ENCODE measurements around the gene IGF1R. TPM values are rescaled to one million over a fixed set of nuclear protein-coding genes. Genes with fewer than 3 reads are reported as not detected.

Gene IGF1R
- total and polyA plus RNA-seq, 2 donors, result 11.5 to 33.3 TPM

- H3K4me1 ChIP-seq (ENCODE audit: insufficient read depth), result no peaks in the 10 kb centered on the region
- WGBS, result 68% methylated on average over 4 of the region's 4 CpGs
- no peaks in the 10 kb centered on the region for H3K36me3 ChIP-seq (ENCODE audit: insufficient read depth)
- H3K4me3 ChIP-seq (ENCODE audit: low read depth, low read length), result no peak overlapping the region
- H3K27ac ChIP-seq (ENCODE audit: low read depth), result no peak overlapping the region
- DNase-seq (ENCODE audit: extremely low spot score), result no peak
Observed at GRCh38 chr15:98735895-98736617, 87.7 kb downstream of the IGF1R start.

DNA sequence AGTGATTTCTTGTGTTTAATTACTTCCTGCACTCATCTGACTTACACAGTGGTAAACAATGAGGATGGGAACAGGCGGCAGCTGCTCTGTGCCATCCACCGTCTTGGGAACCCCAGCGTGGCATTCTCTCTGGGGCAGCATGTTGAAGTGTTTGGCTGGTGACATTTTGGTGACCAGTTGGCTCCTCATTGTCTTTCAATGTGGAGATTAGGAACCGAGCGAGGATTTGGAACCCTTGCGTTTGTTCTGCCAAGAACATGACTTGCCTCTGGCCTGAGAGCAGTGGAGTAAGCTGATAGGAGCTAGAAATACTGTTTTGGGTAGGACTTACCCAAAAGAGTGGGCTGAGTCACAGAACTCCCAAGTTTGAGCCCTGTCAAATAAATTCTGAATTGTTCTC, 88.8 kb downstream of the IGF1R start:
- Histone ChIP-seq H3K4me1 (ENCODE audit: insufficient read depth) (no peaks in the 10 kb centered on the region), H3K4me3 (ENCODE audit: low read depth, low read length) (no peak overlapping the region), H3K27ac (ENCODE audit: low read depth) (no peak overlapping the region), H3K36me3 (ENCODE audit: insufficient read depth) (no peaks in the 10 kb centered on the region)
- no peak for DNase-seq (ENCODE audit: extremely low spot score)
- WGBS, result 93% methylated on average over 6 of the region's 6 CpGs

DNA sequence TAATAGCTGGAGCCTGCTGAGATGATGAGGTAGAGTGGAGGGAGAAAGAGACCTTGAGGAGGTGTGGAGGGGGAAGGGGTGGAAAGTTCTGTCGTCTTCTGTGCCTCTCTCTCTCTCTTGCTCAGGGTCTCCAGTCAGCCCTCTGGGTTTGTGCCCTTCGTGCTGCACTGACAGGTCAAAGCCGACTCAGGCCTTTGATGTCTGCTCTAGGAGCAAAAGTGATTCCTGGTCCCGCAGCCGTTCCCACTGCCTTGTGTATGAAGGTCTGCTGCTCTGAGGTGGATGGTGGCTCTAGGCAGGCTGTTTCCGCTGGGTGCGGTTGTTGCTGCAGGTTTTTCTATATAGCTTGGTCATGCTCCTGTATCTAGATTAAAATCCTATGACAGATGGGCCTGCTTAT, 89.4 kb downstream of the IGF1R start:
- H3K4me1 ChIP-seq (ENCODE audit: insufficient read depth), result no peaks in the 10 kb centered on the region
- WGBS, result 97% methylated on average over 7 of the region's 7 CpGs
- no peak for DNase-seq (ENCODE audit: extremely low spot score)

DNA sequence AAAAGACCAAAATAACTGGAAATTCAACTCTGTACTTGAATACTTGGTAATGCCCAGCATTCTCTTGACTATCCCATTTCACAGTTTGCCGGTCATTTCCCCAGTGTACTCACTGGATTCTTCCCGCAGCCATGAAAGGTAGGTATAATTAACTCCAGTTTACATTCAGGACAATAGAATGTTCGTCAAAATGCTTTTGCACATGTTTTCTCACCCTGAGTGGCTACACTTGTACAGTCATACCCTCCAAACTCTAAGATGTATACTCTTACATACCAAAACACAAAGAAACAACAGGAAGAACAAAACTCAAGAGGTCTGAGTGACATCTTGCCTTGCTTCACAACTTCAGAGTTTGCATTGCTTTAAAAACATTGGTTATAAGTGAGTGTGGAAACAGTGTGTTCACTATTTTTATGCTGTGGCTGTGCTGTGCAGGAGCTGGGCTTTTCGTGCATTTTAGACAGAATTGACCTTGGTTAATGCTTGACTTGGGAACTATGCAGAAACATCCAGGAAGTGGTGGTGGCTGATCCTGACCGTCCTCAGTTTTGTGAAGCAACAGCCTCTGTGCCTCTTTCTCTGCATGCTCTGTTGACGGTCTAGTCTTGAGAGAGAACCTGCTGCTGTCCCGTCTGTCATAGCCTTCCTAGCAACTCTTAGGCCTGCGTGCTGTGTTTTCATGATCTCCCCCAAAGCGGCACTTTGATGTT, 90.5 kb downstream of the IGF1R start:
- Histone ChIP-seq H3K4me3 (ENCODE audit: low read depth, low read length) (no peak overlapping the region), H3K27ac (ENCODE audit: low read depth) (no peak overlapping the region), H3K4me1 (ENCODE audit: insufficient read depth) (no peaks in the 10 kb centered on the region), H3K36me3 (ENCODE audit: insufficient read depth) (no peaks in the 10 kb centered on the region)
- WGBS, result 93% methylated on average over 9 of the region's 9 CpGs
- no peak for DNase-seq (ENCODE audit: extremely low spot score)

More for the DNA sequence above, 89.4 kb downstream of the IGF1R start:
- H3K36me3 ChIP-seq (ENCODE audit: insufficient read depth), result no peaks in the 10 kb centered on the region
- no peak overlapping the region for H3K4me3 ChIP-seq (ENCODE audit: low read depth, low read length)
- no peak overlapping the region for H3K27ac ChIP-seq (ENCODE audit: low read depth)

- H3K27ac ChIP-seq (ENCODE audit: low read depth), result no peak overlapping the region
- H3K4me1 ChIP-seq (ENCODE audit: insufficient read depth), result no peaks in the 10 kb centered on the region
- H3K4me3 ChIP-seq (ENCODE audit: low read depth, low read length), result no peak overlapping the region
- H3K36me3 ChIP-seq (ENCODE audit: insufficient read depth), result no peaks in the 10 kb centered on the region
- DNase-seq (ENCODE audit: extremely low spot score), result no peak
- WGBS, result 70% methylated on average over 4 of the region's 4 CpGs
Observed at GRCh38 chr15:98740295-98740694, 92.0 kb downstream of the IGF1R start.

DNA sequence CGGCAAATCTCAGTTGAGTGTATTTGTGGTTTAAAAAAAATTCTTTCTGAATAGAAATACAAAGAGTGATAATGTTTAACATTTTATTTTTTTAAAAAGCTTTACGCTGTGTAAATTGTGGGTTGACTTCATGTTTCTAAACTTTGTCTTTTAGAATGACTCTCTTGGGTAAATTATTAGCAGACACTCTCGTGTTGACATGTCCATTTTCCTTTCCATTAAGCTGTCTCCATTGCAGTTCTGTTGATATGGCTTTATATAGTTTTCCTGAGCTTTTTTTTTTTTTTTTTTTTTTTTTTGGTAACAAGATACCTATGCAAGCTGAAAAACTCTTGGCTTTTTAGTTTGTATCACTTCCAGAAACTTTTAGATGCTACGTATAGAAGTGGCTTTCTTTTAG, 92.6 kb downstream of the IGF1R start:
- Histone ChIP-seq H3K36me3 (ENCODE audit: insufficient read depth) (no peaks in the 10 kb centered on the region), H3K27ac (ENCODE audit: low read depth) (no peak overlapping the region), H3K4me1 (ENCODE audit: insufficient read depth) (no peaks in the 10 kb centered on the region), H3K4me3 (ENCODE audit: low read depth, low read length) (no peak overlapping the region)
- no peak for DNase-seq (ENCODE audit: extremely low spot score)
- WGBS, result 91% methylated on average over 4 of the region's 4 CpGs

GRCh38 chr15:98743177-98743576, 94.8 kb downstream of the IGF1R start:
- Histone ChIP-seq H3K27ac (ENCODE audit: low read depth) (no peak overlapping the region), H3K36me3 (ENCODE audit: insufficient read depth) (no peaks in the 10 kb centered on the region), H3K4me3 (ENCODE audit: low read depth, low read length) (no peak overlapping the region), H3K4me1 (ENCODE audit: insufficient read depth) (no peaks in the 10 kb centered on the region)
- 91% methylated on average over 6 of the region's 6 CpGs for WGBS
- DNase-seq (ENCODE audit: extremely low spot score), result no peak

GRCh38 chr15:98744506-98744905, 96.2 kb downstream of the IGF1R start:
- no peaks in the 10 kb centered on the region for H3K4me1 ChIP-seq (ENCODE audit: insufficient read depth)
- H3K36me3 ChIP-seq (ENCODE audit: insufficient read depth), result no peaks in the 10 kb centered on the region
- 25% methylated on average over 2 of the region's 2 CpGs for WGBS
- H3K4me3 ChIP-seq (ENCODE audit: low read depth, low read length), result no peak overlapping the region
- no peak overlapping the region for H3K27ac ChIP-seq (ENCODE audit: low read depth)
- DNase-seq (ENCODE audit: extremely low spot score), result no peak

DNA sequence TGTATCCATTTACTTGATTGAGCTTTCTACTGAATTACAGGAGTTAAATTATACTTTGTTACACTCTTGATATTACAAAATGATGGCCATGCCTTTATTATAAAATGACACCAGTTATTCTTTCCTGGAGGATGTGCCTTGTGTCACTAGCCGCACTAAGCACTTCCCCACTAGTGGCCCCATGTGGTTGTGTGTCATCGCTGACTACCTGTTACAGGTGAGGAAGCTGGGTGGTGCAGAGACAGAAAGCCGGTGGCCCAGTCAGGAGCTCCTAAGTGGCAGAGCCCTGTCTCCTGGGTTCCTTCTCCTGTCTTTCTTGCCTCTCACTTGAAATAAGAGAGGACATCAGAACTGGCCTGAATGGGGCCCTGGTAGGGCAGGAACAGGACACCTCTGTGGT, 96.8 kb downstream of the IGF1R start:
- H3K4me1 ChIP-seq (ENCODE audit: insufficient read depth), result peaks cover 2% of the 10 kb centered on the region
- no peak overlapping the region for H3K4me3 ChIP-seq (ENCODE audit: low read depth, low read length)
- 86% methylated on average over 3 of the region's 3 CpGs for WGBS
- no peak overlapping the region for H3K27ac ChIP-seq (ENCODE audit: low read depth)
- no peaks in the 10 kb centered on the region for H3K36me3 ChIP-seq (ENCODE audit: insufficient read depth)
- no peak for DNase-seq (ENCODE audit: extremely low spot score)

- H3K4me1 ChIP-seq (ENCODE audit: insufficient read depth), result peaks cover 2% of the 10 kb centered on the region
- no peak overlapping the region for H3K27ac ChIP-seq (ENCODE audit: low read depth)
- H3K36me3 ChIP-seq (ENCODE audit: insufficient read depth), result no peaks in the 10 kb centered on the region
- DNase-seq (ENCODE audit: extremely low spot score), result no peak
- H3K4me3 ChIP-seq (ENCODE audit: low read depth, low read length), result no peak overlapping the region
- 77% methylated on average over 10 of the region's 10 CpGs for WGBS
Observed at GRCh38 chr15:98745650-98746374, 97.5 kb downstream of the IGF1R start.

DNA sequence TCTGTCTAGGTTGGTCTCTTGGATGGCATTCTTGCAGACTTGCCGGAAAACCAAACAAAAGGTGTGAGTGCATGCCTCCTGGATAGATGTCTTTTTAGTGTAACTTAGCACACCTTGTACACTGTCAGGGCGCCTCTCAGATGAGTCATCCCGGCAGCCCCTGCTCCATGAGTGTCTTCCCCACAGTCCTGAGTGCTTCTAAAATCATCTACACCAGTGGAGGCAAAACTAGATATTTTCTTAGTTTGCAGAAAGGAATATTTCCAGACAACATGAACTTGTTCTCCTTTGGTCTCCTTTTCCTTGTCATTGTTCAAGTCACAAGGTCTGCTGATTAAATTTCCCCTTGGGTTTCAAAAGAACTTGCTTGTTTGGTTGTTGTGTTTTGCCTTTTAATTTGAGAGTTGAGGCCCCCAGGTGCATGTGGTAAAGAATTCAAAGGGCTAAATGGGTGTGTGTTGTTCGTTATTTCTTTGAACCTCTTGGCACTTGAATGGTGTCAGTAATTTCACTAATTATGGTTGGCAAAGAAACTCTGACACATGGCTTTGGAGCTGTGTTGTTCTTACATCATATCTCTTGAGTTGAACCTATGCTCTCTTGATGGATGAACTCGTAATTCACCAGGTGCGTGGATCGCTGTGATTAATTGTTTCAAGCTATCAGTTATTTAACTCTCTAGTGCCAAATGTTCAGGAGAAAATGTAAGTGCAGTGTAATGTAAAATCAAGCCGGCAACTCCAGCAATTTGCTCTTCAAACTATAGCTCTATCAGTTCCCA, 98.2 kb downstream of the IGF1R start:
- WGBS, result 89% methylated on average over 8 of the region's 8 CpGs
- Histone ChIP-seq H3K4me1 (ENCODE audit: insufficient read depth) (peaks cover 2% of the 10 kb centered on the region), H3K4me3 (ENCODE audit: low read depth, low read length) (no peak overlapping the region), H3K36me3 (ENCODE audit: insufficient read depth) (no peaks in the 10 kb centered on the region), H3K27ac (ENCODE audit: low read depth) (no peak overlapping the region)
- no peak for DNase-seq (ENCODE audit: extremely low spot score)

DNA sequence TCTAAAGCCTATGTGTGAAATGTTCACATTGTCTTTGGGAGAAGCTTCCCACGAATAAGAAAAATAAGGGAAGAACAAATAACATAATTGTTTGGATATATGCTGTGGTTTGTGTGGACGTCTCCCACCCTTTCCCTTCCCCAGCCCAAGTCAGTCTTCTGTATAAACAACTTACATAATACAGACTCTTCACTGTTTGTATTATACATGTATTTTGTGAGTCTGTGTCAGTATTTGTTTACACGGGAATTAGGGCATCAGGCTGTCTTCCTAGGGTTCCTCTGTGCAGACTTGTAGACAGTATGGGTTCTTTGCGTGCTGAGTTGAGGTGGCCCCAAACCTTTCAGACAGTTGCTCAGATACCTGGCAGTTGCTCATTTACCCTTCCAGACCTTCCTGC, 103.4 kb downstream of the IGF1R start:
- DNase-seq (ENCODE audit: extremely low spot score), result no peak
- 39% methylated on average over 4 of the region's 4 CpGs for WGBS
- Histone ChIP-seq H3K4me1 (ENCODE audit: insufficient read depth) (peaks cover 2% of the 10 kb centered on the region), H3K4me3 (ENCODE audit: low read depth, low read length) (no peak overlapping the region), H3K27ac (ENCODE audit: low read depth) (no peak overlapping the region), H3K36me3 (ENCODE audit: insufficient read depth) (no peaks in the 10 kb centered on the region)
